ENCODE data around the gene FBP1. TPM values are rescaled to one million over a fixed set of nuclear protein-coding genes. Genes with fewer than 3 reads are reported as not detected.
A peak's percentile ranks its signal among the peaks of the same experiment; 100 is the strongest.

The FBP1 gene
- total RNA-seq, 2 experiments from 2014 or later = 2.1 to 2.7 TPM

GRCh38 chr9:94623253-94623652, 16.1 kb downstream of the FBP1 start:
- Mint-ChIP-seq H3K36me3 (no peaks in the 10 kb centered on the region), H3K4me3 (no peak overlapping the region), H3K27ac (no peak overlapping the region), H3K9me3 (no peaks in the 10 kb centered on the region), H3K27me3 (peaks cover 16% of the 10 kb centered on the region), H3K4me1 (peaks cover 5% of the 10 kb centered on the region)
- DNase-seq (no peak), ATAC-seq (ENCODE audit: low read depth) (no peak)
- POLR2A ChIA-PET = no interaction called here

- DNase-seq (no peak), ATAC-seq (ENCODE audit: low read depth) (no peak)
- no peak overlapping the region for H3K4me3 Mint-ChIP-seq
- H3K27ac Mint-ChIP-seq = no peak overlapping the region
- H3K9me3 Mint-ChIP-seq = no peaks in the 10 kb centered on the region
- peaks cover 5% of the 10 kb centered on the region for H3K4me1 Mint-ChIP-seq
- POLR2A ChIA-PET = no interaction called here
- H3K27me3 Mint-ChIP-seq = peaks cover 21% of the 10 kb centered on the region
- H3K36me3 Mint-ChIP-seq = no peaks in the 10 kb centered on the region
Observed at GRCh38 chr9:94622087-94622800, 17.1 kb downstream of the FBP1 start.

GRCh38 chr9:94619026-94619425, 20.3 kb downstream of the FBP1 start:
- Mint-ChIP-seq H3K27ac (no peak overlapping the region), H3K4me3 (no peak overlapping the region), H3K27me3 (peaks cover 24% of the 10 kb centered on the region), H3K4me1 (peaks cover 5% of the 10 kb centered on the region), H3K9me3 (no peaks in the 10 kb centered on the region), H3K36me3 (no peaks in the 10 kb centered on the region)
- ATAC-seq (ENCODE audit: low read depth) (no peak), DNase-seq (no peak)
- POLR2A ChIA-PET = interaction anchor here (0.7 kb wide), 1 partner anchor 889 kb away, joined by 6 read pairs; no protein-coding TSS in a partner anchor

GRCh38 chr9:94613003-94613402, 26.3 kb downstream of the FBP1 start:
- DNase-seq (no peak), ATAC-seq (ENCODE audit: low read depth) (no peak)
- peaks cover 36% of the 10 kb centered on the region for H3K27me3 Mint-ChIP-seq
- no peaks in the 10 kb centered on the region for H3K36me3 Mint-ChIP-seq
- no peak overlapping the region for H3K4me3 Mint-ChIP-seq
- no peaks in the 10 kb centered on the region for H3K9me3 Mint-ChIP-seq
- H3K27ac Mint-ChIP-seq = no peak overlapping the region
- H3K4me1 Mint-ChIP-seq = peaks cover 8% of the 10 kb centered on the region
- POLR2A ChIA-PET = interaction anchor here (1.4 kb wide), 1 partner anchor 27 kb away, joined by 3 read pairs; no protein-coding TSS in a partner anchor

DNA sequence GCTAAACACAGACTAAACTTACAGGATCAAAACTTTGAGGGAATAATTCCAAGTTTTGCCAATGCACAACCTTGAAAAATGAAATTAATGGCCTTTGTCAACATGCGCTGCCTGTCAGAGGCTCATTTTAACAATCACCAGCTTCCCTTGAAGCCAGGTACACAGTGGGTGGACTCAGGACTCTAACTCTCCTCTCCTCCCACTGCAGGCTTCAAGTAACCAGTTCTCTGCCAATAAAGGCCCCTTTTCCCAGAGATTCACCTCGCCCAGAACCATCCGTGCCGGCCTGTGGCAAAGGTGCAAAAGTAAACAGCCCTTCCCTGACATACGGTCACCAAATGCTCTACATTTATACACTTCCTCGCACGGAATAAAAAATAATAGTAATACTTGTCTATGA, 27.2 kb downstream of the FBP1 start:
- POLR2A ChIA-PET = interaction anchor here (1.4 kb wide), 1 partner anchor 28 kb away, joined by 3 read pairs; no protein-coding TSS in a partner anchor
- H3K27me3 Mint-ChIP-seq = peaks cover 35% of the 10 kb centered on the region
- H3K36me3 Mint-ChIP-seq = no peaks in the 10 kb centered on the region
- no peak for ATAC-seq (ENCODE audit: low read depth)
- H3K4me1 Mint-ChIP-seq = peaks cover 8% of the 10 kb centered on the region
- H3K27ac Mint-ChIP-seq = no peak overlapping the region
- DNase-seq = no peak
- no peaks in the 10 kb centered on the region for H3K9me3 Mint-ChIP-seq
- no peak overlapping the region for H3K4me3 Mint-ChIP-seq

- Mint-ChIP-seq H3K4me3 (no peak overlapping the region), H3K27ac (no peak overlapping the region), H3K9me3 (no peaks in the 10 kb centered on the region), H3K36me3 (no peaks in the 10 kb centered on the region), H3K27me3 (peaks cover 32% of the 10 kb centered on the region), H3K4me1 (peaks cover 8% of the 10 kb centered on the region)
- POLR2A ChIA-PET = interaction anchor here (1.4 kb wide), 1 partner anchor 28 kb away, joined by 3 read pairs; no protein-coding TSS in a partner anchor
- ATAC-seq (ENCODE audit: low read depth) = peak; percentile 45
- no peak for DNase-seq
Observed at GRCh38 chr9:94611638-94612068, 27.7 kb downstream of the FBP1 start.

- H3K27ac Mint-ChIP-seq = no peak overlapping the region
- POLR2A ChIA-PET = no interaction called here
- H3K4me1 Mint-ChIP-seq = peaks cover 8% of the 10 kb centered on the region
- DNase-seq = no peak
- no peaks in the 10 kb centered on the region for H3K36me3 Mint-ChIP-seq
- no peak for ATAC-seq (ENCODE audit: low read depth)
- no peaks in the 10 kb centered on the region for H3K9me3 Mint-ChIP-seq
- peaks cover 34% of the 10 kb centered on the region for H3K27me3 Mint-ChIP-seq
- H3K4me3 Mint-ChIP-seq = no peak overlapping the region
Observed at GRCh38 chr9:94610181-94610606, 29.1 kb downstream of the FBP1 start.

DNA sequence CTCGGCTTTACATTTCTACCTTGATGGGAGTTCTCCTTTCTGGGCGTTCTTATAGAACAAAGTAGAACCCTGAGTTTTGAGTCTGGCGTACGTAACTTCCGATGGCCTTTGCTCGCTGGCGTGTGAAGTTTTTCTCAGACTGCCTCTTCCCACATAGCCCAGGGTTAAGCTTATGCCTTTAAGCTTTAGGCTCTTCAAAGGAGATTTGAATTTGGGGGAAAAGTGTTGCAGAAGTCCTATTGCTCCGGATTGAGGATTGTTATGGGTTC, 32.0 kb downstream of the FBP1 start:
- H3K27ac Mint-ChIP-seq = no peak overlapping the region
- no peak overlapping the region for H3K4me3 Mint-ChIP-seq
- DNase-seq (no peak), ATAC-seq (ENCODE audit: low read depth) (no peak)
- peaks cover 36% of the 10 kb centered on the region for H3K27me3 Mint-ChIP-seq
- H3K9me3 Mint-ChIP-seq = no peaks in the 10 kb centered on the region
- POLR2A ChIA-PET = no interaction called here
- peaks cover 11% of the 10 kb centered on the region for H3K4me1 Mint-ChIP-seq
- no peaks in the 10 kb centered on the region for H3K36me3 Mint-ChIP-seq

- DNase-seq (no peak), ATAC-seq (ENCODE audit: low read depth) (no peak)
- peaks cover 36% of the 10 kb centered on the region for H3K27me3 Mint-ChIP-seq
- H3K4me3 Mint-ChIP-seq = no peak overlapping the region
- peaks cover 7% of the 10 kb centered on the region for H3K4me1 Mint-ChIP-seq
- H3K36me3 Mint-ChIP-seq = no peaks in the 10 kb centered on the region
- no peaks in the 10 kb centered on the region for H3K9me3 Mint-ChIP-seq
- H3K27ac Mint-ChIP-seq = no peak overlapping the region
- POLR2A ChIA-PET = no interaction called here
Observed at GRCh38 chr9:94606646-94607422, 32.5 kb downstream of the FBP1 start.

- Mint-ChIP-seq H3K4me3 (no peak overlapping the region), H3K4me1 (peaks cover 3% of the 10 kb centered on the region), H3K9me3 (no peaks in the 10 kb centered on the region), H3K27me3 (peaks cover 18% of the 10 kb centered on the region), H3K27ac (no peak overlapping the region), H3K36me3 (no peaks in the 10 kb centered on the region)
- DNase-seq (peak; percentile 71), ATAC-seq (ENCODE audit: low read depth) (peak; percentile 74)
- POLR2A ChIA-PET = no interaction called here
Observed at GRCh38 chr9:94603259-94604160, 35.8 kb downstream of the FBP1 start.

GRCh38 chr9:94602666-94603065, 36.7 kb downstream of the FBP1 start:
- Mint-ChIP-seq H3K36me3 (no peaks in the 10 kb centered on the region), H3K4me3 (no peak overlapping the region)

DNA sequence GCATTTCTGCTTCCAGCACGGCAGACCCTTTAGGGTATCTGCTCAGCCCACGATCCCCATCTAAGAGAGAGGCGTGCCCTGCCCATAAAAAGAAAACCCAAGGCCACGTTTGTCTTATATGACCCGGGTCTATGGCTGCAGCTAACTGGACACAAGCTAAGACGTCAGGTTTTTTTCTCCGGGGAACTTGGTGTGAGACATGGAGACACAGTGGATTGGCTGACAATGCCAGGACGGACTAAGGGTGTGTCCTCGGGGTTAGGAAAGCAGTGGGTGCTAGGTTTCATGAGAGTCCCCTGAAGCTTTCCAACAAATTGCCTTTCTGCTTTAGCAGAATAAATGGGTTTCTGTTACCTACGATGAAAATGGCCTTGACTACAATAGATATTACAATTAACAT, 38.6 kb downstream of the FBP1 start:
- Mint-ChIP-seq H3K9me3 (no peaks in the 10 kb centered on the region), H3K27ac (no peak overlapping the region), H3K4me1 (peaks cover 3% of the 10 kb centered on the region), H3K4me3 (no peak overlapping the region), H3K36me3 (no peaks in the 10 kb centered on the region), H3K27me3 (peaks cover 11% of the 10 kb centered on the region)
- POLR2A ChIA-PET = no interaction called here
- no peak for ATAC-seq (ENCODE audit: low read depth)
- no peak for DNase-seq

More at GRCh38 chr9:94602666-94603065, 36.7 kb downstream of the FBP1 start:
- Mint-ChIP-seq H3K4me1 (peaks cover 3% of the 10 kb centered on the region), H3K9me3 (no peaks in the 10 kb centered on the region), H3K27ac (no peak overlapping the region), H3K27me3 (peaks cover 15% of the 10 kb centered on the region)
- POLR2A ChIA-PET = no interaction called here
- no peak for DNase-seq
- no peak for ATAC-seq (ENCODE audit: low read depth)

DNA sequence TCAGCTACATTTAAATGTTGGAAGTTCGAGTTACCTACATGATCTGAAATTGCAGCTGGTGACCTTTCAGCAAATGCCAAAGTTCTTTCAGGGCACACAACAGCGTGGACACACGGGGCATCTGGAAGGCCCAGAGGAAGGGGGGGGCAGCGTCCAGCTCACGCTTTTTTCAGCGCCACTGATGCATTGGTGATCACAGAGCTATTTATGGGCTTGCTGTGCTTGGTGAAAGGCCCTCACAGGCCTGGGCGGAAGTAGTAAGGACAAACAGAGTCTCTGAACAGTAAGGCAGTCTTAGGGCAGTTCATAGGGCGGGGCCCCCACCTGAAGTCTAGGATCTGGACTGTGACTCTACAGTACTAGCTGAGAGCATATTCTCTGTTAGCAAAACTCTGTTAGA, 39.1 kb downstream of the FBP1 start:
- Mint-ChIP-seq H3K4me3 (no peak overlapping the region), H3K36me3 (no peaks in the 10 kb centered on the region), H3K27me3 (peaks cover 9% of the 10 kb centered on the region), H3K4me1 (peaks cover 3% of the 10 kb centered on the region), H3K9me3 (no peaks in the 10 kb centered on the region), H3K27ac (no peak overlapping the region)
- ATAC-seq (ENCODE audit: low read depth) (no peak), DNase-seq (no peak)
- POLR2A ChIA-PET = no interaction called here

Measured in activated naive CD8-positive, alpha-beta T cell treated with anti-CD3 and anti-CD28 coated beads, Interleukin-2, amount 10 ng/mL, durations not matched to agents 7 days and 5 days (primary cell).